ENCODE data around the gene FER.
"Not testable (repeated sequence)": the region's sequence is repeated elsewhere in the genome, so short reads cannot be mapped to it uniquely, and the experiment has no call there.

Gene FER

DNA sequence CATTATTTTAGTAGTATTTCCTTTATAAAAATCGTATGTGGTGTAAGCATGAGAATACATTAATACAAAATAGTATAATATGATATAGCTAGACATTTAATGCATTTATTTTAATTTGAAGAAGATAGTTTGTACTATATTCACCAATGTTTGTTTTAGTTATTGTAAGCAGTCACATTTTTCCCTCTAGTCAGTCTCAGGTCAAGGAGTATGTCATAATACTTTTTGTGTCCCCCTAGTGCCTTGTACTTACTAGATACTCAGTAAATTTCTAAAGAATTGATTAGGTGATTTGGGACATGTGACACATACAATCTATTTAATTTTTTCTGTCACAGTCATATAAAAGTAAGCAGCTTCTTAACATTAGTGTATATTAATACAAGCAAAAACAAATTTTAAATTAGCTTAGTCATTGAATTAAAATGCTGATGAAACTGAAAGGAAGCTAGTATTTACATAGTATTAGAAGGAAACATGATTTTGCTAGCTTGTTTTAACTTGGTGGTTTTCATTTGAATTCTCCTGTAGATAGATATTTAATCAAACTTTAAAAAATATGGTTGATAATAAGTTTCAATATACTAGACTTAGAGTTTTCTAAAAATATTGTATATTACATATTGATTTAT lies 242.2 kb downstream of the FER start:
- no peak for DNase-seq

DNA sequence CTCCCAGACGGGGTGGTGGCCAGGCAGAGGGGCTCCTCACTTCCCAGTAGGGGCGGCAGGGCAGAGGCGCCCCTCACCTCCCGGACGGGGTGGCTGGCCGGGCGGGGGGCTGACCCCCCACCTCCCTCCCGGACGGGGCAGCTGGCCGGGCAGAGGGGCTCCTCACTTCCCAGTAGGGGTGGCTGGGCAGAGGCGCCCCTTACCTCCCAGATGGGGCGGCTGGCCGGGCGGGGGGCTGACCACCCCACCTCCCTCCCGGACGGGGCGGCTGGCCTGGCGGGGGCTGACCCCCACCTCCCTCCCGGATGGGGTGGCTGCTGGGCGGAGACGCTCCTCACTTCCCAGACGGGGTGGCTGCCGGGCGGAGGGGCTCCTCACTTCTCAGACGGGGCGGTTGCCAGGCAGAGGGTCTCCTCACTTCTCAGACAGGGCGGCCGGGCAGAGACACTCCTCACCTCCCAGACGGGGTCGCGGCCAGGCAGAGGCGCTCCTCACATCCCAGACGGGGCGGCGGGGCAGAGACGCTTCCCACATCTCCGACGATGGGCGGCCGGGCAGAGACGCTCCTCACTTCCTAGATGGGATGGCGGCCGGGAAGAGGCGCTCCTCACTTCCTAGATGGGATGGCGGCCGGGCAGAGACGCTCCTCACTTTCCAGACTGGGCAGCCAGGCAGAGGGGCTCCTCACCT lies 244.8 kb downstream of the FER start:
- DNase-seq, result not testable (repeated sequence)

DNA sequence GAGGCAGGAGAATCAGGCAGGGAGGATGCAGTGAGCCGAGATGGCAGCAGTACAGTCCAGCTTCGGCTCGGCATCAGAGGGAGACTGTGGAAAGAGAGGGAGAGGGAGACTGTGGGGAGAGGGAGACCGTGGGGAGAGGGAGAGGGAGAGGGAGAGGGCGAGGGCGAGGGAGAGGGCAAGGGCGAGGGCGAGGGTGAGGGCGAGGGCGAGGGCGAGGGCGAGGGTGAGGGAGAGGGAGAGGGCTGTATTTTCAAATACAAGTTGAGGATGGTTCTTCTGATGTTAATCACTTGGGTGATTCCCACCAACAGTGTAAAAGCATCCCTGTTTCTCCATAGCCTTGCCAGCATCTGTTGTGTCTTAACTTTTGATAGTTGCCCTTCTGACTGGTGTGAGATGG lies 245.7 kb downstream of the FER start:
- not testable (repeated sequence) for DNase-seq

DNA sequence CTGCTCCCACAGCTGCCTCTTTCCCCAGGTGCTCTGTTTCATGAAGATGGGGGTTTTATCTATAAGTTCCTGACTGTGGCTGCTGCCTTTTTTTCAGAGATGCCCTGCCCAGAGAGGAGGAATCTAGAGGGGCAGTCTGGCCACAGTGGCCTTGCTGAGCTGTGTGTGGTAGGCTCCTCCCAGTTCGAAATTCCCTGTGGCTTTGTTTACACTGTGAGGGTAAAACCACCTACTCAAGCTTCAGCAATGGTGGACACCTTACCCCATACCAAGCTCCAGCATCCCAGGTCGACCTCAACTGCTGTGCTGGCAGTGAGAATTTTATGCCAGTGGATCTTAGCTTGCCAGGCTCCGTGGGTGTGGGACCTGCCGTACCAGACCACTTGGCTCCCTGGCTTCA lies 250.0 kb downstream of the FER start:
- DNase-seq, result no peak

DNA sequence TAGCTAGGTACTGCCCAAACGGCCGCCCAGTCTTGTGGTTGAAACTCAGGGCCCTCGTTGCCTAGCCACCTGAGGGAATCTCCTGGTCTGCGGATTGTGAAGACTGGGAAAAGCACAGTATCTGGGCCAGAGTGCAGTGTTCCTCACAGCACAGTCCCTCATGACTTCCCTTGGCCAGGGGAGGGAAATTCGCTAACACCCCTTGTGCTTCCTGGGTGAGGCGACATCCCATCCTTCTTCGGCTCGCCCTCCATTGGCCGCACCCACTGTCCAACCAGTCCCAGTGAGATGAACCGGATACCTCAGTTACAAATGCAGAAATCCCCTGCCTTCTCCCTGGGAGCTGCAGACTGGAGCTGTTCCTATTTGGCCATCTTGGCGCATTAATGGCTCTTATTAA lies 250.5 kb downstream of the FER start:
- no peak for DNase-seq

DNA sequence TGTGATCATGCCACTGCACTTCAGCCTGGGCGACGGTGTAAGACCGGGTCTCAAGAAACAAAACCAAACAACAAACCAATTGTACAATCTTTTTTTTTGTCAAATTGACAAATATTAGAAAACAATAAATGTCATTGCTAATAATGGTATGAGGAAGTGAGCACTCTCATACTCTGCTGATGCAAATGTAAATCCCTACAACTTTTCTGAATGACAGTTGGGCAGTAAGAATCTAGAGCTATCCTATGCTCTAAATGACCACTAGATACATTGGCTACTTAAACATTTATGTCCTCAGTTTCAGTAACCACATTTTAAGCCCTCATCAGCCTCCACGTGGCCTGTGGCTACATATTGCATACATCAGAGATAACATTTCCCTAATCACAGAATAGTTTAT lies 256.2 kb downstream of the FER start:
- DNase-seq, result no peak

DNA sequence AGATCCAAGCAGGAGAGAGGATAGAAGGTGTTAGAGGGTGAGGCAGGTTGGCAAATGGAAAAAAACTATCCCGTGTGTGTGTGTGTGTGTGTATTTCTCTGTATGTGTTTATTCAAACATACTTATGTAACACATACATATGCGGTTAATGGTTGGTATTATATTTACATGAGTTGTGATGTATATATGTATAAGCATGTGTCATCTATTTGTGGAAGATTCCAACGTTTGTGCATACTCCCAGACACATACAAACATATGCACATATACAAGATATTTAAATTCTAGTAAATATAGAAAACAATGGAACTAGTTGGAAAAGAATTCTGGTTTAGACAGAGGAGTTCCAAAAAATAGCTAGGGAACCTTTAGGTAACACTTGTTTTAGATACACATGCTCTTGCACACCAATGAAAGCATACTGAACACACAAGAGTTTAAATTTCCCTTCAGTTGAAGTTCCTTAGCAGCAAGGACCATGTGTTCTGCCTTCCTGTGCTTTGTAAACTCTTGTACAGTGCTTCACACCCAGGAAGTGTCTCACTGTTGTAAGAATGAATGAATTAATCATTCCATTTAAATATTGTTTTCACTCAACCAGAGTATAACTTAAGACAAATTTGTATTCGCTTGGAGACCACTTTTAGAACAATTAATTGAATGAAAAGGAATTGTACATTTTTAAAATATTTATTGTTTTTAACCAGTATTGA lies 257.8 kb downstream of the FER start:
- no peak for DNase-seq

DNA sequence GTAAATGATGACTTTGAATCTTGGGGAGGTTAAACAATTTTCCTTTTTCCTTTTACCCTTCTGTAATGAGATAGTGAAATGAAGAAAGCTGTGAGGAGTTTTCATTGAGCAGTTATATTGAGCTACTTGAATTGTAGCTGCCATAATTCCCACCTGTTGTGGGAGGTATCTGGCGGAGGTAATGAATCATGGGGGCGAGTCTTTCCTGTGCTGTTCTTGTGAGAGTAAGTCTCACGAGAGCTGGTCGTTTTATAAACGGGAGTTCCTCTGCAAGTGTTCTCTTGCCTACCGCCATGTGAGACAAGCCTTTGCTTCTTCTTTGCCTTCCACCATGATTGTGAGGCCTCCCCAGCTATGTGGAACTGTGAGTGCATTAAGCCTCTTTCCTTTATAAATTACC lies 258.4 kb downstream of the FER start:
- no peak for DNase-seq

DNA sequence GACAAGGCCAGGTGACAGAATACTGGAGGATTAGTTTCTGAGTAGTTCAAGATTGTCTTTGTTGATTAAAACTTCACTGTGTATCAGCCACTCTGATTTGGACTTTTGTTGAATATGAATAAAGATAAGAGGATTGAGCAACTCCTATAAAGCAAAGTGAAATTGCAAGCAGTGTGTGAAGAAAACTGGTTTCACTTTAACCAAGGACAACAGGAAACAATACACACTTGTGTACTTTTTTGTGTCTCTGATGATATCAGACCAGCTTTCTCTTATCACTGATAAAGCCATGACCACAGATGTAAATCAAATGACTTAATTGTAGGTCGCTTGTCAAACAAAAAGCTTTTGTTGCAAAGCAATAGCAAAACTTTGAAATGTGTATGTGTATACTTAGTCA lies 268.6 kb downstream of the FER start:
- no peak for DNase-seq

DNA sequence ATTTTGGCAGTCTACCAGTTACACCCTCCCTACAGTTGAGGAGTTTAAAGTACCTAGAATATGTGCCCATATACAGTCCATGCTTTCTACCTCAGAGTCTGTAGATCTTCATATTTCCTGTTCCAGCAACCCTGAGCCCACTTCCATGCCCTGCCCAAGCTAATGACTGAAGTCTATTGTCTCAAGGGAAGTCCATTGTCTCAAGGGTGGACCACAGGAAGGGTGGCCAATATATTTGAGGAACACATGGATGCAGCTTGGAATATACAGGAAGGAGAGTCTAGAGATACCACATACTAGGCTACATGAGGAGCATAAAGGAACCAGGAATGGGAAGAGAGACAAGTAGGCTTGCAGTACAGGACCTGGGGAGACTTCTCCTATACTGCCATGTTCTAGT lies 274.4 kb downstream of the FER start:
- DNase-seq, result no peak

DNA sequence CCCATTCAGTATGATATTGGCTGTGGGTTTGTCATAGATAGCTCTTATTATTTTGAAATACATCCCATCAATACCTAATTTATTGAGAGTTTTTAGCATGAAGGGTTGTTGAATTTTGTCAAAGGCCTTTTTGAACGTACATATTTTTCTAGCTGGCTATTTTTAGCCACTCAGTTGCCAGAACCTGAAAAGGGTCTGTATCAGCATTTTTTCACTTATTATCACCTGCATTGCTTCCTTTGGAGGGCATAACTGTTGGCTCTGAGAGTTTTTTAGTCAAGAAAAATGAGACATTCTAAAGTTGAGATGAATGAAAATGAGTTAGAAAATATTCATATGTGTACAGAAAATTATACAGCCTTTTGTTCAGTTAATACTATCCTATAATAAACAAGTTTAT lies 278.0 kb downstream of the FER start:
- not testable (repeated sequence) for DNase-seq

DNA sequence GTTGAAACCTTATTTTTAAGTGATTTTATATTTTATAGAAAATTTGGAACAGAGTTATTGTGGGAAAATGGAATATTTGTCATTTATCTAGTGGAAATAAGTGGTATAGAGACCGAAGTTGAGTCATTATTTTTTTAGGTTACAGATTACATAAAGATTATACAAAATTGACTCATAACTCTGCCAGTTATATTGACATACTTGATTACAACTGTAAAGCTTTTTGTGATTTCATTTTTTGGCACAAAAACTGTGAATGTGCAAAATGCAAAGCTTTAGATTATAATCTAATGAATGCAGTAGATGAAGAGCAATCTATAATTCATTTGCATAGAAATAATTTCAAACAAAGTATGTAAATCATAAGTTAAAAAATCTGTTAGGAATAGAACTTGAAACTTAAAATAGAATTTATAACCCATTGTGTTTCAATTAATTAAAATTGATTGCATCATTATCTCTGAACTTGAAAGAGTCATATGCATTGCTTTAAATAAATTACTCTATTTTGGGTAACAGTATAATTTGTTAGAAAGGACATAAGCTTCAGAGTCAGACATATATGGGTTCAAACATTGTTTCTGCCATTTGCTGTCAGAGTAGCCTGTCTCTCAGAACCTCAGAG lies 280.4 kb downstream of the FER start:
- no peak for DNase-seq

DNA sequence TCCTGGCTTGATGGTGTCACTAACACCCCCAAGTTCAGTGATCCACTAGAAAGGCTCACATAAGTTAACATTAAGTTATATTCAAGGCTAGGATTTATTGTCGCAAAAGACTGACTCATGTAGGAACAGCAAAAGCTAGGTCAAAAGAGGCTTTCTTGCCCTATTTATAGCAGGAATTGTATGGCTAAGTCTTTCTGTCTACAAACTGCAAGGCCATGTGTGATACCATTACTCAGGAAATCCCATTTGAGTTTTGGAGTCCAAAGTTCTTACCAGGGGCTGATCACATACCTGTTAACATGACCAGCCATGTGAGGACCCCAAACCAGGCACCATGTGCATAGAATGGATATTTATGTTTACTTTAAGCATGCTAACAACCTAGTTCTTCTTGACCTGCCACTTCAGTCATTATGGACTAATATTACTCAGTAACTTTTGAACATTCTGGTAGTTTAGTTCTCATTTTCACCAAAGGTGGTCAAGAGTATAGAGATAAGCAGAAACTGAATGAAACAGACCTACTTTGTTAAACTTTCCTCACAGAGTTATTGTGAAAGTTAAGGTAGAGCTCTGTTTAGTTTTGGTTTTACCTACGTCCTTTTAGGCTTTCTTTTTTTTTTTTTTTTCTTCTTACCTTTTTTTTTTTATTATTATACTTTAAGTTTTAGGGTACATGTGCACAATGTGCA lies 281.1 kb downstream of the FER start:
- DNase-seq, result no peak

DNA sequence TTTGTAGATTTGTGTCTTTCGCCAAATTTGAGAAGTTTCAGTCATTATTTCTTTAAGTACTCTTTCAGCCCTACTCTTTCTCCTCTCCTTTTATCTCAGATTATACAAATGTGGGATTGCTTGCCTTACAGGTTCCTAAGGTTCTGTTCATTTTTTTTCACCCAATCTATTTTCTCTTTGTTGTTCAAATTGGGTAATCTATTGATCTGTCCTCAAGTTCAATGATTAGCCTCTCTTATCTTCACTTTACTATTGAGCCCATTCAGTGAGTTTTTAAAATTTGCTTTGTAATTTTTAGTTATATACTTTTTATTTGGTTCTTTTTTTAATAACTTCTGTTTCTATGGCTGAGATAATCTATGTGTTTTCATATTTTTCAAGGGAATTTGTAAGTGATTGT lies 282.1 kb downstream of the FER start:
- no peak for DNase-seq

DNA sequence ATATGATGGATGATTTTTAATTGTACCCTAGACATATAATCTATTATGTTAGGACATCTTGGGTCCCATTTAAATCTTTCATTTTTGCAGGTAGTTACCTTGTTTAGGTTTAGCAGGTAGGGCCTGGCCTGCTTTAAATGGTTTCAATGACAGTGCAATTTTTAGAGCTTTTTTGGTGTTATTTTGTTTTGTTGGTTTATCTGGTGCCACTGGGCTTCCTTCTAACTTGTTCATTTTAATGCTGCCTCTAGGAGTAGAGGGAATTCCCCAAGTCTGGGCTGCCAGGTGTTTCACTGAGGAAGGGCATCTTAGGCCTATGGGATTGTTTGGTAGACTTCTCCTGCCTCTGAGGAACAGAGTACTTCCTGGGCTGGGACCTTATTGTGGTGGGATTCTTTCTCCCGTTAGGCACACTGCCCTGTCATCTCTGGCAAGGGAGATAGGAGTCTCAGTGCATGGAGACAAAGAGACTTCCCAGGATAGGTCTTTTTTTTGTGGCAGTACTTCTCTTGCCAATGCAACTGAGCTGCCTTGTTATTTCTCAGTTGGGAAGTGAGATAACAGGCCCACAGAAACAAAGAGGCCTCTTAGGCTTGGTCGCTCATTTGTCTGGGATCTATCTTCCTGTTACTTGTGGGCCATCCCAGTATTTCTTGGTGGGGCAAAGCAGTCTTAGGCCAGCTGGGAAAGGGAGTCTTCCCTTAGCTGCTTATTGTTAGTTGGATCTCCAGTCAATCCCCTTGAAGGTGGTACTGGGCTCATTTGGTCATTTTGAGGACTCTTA lies 282.9 kb downstream of the FER start:
- DNase-seq, result no peak

DNA sequence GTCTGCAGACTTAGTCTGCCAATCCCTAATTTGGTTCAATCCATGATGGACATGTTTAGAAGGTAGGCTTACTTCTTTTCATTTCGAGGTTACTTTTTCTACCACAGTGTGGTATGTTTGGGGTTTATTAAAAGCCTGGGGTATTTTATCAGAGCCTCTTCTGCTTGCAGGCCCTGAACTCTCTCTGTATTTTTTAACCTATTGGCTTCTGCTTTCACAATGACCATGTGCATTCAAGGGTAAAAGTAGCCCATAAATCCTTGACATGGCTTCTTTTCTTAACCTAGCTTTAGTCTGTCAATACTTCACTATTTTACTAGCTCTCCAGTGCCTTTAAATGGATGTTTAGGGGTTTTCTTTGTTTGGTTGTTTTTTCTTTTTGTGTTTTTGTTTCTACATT lies 286.6 kb downstream of the FER start:
- no peak for DNase-seq

DNA sequence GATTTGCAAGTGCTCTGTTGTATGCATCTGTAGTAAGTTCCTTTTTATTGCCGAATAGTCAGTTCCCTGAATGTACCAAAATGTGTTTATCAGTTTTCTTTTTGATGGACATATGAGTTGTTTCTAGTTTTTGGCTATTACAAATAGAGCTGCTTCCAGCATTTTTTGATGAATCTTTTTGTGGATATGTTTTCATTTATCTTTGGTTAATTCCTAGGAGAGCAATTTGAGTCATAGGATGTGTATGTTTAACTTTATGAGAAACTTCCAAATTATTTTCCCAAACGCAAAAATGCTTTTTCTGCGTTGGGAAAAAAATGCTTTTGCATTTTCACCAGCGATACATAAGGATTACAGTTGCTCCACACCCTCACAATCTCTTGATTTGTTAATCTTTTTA lies 287.7 kb downstream of the FER start:
- no peak for DNase-seq

DNA sequence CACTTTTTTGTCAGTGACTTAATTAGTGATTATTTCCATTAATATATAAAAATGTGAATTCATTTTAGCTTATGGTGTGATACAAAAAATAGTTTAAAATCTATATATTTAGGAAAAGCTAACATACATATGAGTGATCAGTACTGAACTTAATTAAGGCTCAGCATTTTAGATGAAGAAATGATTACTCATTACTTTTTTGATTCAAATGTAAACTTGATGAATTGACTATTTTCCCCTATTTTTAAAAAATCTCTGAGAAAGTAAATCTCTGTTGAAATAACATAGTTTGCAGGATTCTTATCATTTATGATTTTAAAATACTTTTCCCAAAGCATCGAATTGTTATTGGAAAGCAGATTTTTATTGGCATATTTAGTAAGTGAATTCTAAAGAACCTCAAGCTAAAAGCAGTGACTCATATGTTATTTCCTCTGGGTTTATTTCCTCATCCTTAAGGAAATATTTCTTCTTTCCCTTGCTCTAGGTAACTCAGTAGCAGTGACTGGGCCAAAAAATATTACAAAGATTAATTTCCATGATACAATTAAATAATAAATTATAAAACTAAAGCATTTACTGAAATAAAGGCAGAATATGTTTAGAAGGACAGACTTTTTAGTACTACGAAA lies 290.6 kb downstream of the FER start:
- no peak for DNase-seq

DNA sequence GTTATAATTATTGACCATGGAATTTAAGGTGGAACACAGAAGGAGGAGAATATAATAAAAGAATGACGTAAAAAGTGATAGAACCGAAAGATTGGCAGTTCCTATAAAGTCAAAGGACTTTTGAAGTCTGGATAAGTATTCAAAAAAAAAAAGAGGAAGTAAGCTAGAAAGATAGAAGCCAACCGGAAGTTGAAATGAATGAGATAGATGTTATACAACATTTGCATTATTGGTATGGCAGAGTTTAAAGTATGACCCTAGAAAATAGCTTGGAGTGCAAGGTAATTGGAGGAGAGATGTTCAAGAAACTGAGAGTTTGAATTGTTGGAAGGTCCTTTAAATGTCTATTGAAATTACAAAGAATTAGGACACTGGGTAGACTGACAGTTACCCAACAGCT lies 293.6 kb downstream of the FER start:
- no peak for DNase-seq

DNA sequence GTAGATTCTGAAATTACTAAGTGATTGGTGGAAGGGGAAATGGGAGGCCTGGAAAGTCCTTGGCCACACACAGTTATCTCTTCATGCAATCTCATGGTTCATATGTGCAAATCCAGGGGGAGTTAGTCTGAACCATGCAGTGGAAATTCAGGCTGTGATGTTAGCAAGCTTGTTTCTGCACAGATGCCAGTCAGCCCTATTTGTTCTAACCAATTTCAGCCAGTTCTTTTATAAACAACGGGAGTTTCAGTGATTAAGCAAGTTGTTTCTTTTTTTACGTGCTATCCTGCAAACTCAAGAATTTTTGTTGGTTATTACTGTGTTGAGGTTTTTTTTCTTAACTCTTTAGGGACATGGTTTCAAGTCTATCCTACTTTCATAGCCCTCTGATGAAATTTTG lies 298.0 kb downstream of the FER start:
- DNase-seq, result no peak

DNA sequence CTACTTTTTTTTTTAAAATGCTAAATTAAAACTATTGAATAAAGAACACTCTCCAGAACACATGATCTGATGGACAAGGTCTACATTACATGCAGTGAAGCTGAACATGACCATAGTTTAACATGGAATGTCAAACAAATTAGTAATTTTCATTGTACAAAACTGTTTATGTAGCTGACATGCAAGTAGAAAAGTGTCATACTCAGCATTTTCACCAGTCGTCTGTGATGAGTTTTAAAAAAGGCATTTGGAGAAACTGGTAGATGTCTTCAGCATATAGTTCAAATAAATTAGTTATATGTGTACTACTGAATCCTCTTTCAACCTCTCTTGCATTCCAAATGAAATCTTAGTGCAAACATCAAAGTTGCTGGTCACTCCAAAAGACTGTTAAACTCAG lies 301.9 kb downstream of the FER start:
- DNase-seq, result no peak

DNA sequence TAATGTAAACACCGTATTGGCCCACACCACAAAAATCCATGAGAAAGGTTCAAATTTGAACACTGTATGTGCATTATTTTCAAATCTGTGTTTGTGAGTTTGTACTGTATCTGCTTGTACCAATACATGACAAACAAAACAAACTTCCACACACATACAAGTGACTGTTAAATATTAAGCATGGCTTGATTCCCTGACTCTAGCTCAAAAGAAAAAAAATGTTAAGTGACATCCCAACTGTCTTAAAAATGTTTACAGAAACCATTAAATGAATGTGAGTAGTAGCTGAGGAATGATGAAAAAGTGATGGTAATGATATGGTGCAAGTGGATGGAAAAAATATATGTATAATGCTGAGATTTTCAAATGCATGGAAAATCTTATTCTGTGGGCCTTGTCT lies 302.6 kb downstream of the FER start:
- not testable (repeated sequence) for DNase-seq

All from hematopoietic multipotent progenitor cell treated with erythropoietin and hydrocortisone succinate and interleukin-3 and kit ligand, for 8 days (in vitro differentiated cells).